ENCODE data around the gene RBM39.
"Not testable (repeated sequence)": the region's sequence is repeated elsewhere in the genome, so short reads cannot be mapped to it uniquely, and the experiment has no call there.

RBM39 gene

GRCh38 chr20:35756404-35756803 lies 14.3 kb upstream of the RBM39 start:
- Histone ChIP-seq H3K9me3 (ENCODE audit: control insufficient read depth, insufficient read depth, low read length) (no peaks in the 10 kb centered on the region), H3K4me3 (ENCODE audit: low read length) (no peak overlapping the region), H3K36me3 (ENCODE audit: control insufficient read depth, insufficient read depth, low read length) (no peaks in the 10 kb centered on the region), H3K27ac (ENCODE audit: low read length) (no peak overlapping the region), H3K27me3 (ENCODE audit: control insufficient read depth, insufficient read depth, low read length) (no peaks in the 10 kb centered on the region), H3K4me1 (ENCODE audit: control insufficient read depth, insufficient read depth, low read length) (no peaks in the 10 kb centered on the region)
- no peak for DNase-seq (ENCODE audit: low read depth, low spot score)
- no CpG with 5 or more reads among the region's 4 CpGs for WGBS (ENCODE audit: insufficient coverage, insufficient read length)

DNA sequence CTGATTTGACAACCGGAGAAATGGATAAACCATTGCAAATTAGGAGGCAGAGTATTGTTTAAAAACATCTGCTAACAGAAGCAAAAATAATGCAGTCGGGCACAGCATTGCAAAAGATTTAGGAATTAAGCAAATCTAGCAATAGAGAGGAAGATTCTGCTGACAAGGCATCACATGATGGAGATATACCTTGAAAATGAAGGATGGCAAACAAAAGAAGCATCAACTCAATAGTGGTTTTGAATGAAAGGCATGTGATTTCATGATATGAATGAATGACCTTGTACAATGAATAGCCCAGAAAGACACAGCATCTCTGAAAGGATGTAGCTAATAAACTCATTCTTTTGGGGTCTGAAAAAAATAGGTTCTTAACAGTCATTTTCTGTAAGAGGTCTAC lies 8.6 kb upstream of the RBM39 start:
- no peaks in the 10 kb centered on the region for H3K9me3 ChIP-seq (ENCODE audit: control insufficient read depth, insufficient read depth, low read length)
- WGBS (ENCODE audit: insufficient coverage, insufficient read length): no CpG with 5 or more reads among the region's 2 CpGs
- no peak overlapping the region for H3K4me3 ChIP-seq (ENCODE audit: low read length)
- no peaks in the 10 kb centered on the region for H3K4me1 ChIP-seq (ENCODE audit: control insufficient read depth, insufficient read depth, low read length)
- H3K27me3 ChIP-seq (ENCODE audit: control insufficient read depth, insufficient read depth, low read length): no peaks in the 10 kb centered on the region
- DNase-seq (ENCODE audit: low read depth, low spot score): no peak
- no peak overlapping the region for H3K27ac ChIP-seq (ENCODE audit: low read length)
- no peaks in the 10 kb centered on the region for H3K36me3 ChIP-seq (ENCODE audit: control insufficient read depth, insufficient read depth, low read length)

DNA sequence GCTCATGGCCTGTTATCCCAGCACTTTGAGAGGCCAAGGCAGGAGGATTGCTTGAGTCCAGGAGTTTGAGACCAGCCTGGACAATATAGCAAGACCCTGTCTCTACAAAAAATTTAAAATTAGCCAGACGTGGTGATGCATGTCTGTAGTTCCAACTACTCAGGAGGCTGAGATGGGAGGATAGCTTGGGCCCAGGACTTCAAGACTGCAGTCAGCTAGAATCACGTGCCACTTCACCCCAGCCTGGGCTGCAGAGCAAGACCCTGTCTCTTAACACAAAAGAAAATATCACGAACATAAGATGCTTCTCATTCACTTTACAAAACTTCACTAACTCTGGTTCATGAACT lies 2.4 kb upstream of the RBM39 start:
- not testable (repeated sequence) for H3K27ac ChIP-seq (ENCODE audit: low read length)

GRCh38 chr20:35743693-35744491 lies 1.8 kb upstream of the RBM39 start:
- Histone ChIP-seq H3K27ac (ENCODE audit: low read length) (no peak overlapping the region), H3K4me3 (ENCODE audit: low read length) (no peak overlapping the region)
- no CpG with 5 or more reads among the region's 15 CpGs for WGBS (ENCODE audit: insufficient coverage, insufficient read length)

More for the DNA sequence above, 2.4 kb upstream of the RBM39 start:
- H3K36me3 ChIP-seq (ENCODE audit: control insufficient read depth, insufficient read depth, low read length); H3K27me3 ChIP-seq (ENCODE audit: control insufficient read depth, insufficient read depth, low read length); H3K9me3 ChIP-seq (ENCODE audit: control insufficient read depth, insufficient read depth, low read length); DNase-seq (ENCODE audit: low read depth, low spot score); H3K4me1 ChIP-seq (ENCODE audit: control insufficient read depth, insufficient read depth, low read length); H3K4me3 ChIP-seq (ENCODE audit: low read length): not testable (repeated sequence)
- WGBS (ENCODE audit: insufficient coverage, insufficient read length): no CpG with 5 or more reads among the region's 3 CpGs

GRCh38 chr20:35742741-35743523 lies 872 bp upstream of the RBM39 start:
- Histone ChIP-seq H3K9me3 (ENCODE audit: control insufficient read depth, insufficient read depth, low read length) (no peaks in the 10 kb centered on the region), H3K4me3 (ENCODE audit: low read length) (peak overlapping the region; percentile 55; the same call in 1 of the 2 replicates), H3K4me1 (ENCODE audit: control insufficient read depth, insufficient read depth, low read length) (no peaks in the 10 kb centered on the region), H3K36me3 (ENCODE audit: control insufficient read depth, insufficient read depth, low read length) (peaks cover 9% of the 10 kb centered on the region; the same call in 1 of the 2 replicates), H3K27me3 (ENCODE audit: control insufficient read depth, insufficient read depth, low read length) (no peaks in the 10 kb centered on the region), H3K27ac (ENCODE audit: low read length) (no peak overlapping the region)
- no peak for DNase-seq (ENCODE audit: low read depth, low spot score)
- no CpG with 5 or more reads among the region's 8 CpGs for WGBS (ENCODE audit: insufficient coverage, insufficient read length)

More at GRCh38 chr20:35743693-35744491, 1.8 kb upstream of the RBM39 start:
- DNase-seq (ENCODE audit: low read depth, low spot score): no peak
- Histone ChIP-seq H3K27me3 (ENCODE audit: control insufficient read depth, insufficient read depth, low read length) (no peaks in the 10 kb centered on the region), H3K36me3 (ENCODE audit: control insufficient read depth, insufficient read depth, low read length) (peaks cover 6% of the 10 kb centered on the region; the same call in 1 of the 2 replicates), H3K9me3 (ENCODE audit: control insufficient read depth, insufficient read depth, low read length) (no peaks in the 10 kb centered on the region), H3K4me1 (ENCODE audit: control insufficient read depth, insufficient read depth, low read length) (no peaks in the 10 kb centered on the region)

- Histone ChIP-seq H3K27ac (ENCODE audit: low read length) (no peak overlapping the region), H3K4me1 (ENCODE audit: control insufficient read depth, insufficient read depth, low read length) (no peaks in the 10 kb centered on the region), H3K27me3 (ENCODE audit: control insufficient read depth, insufficient read depth, low read length) (no peaks in the 10 kb centered on the region), H3K36me3 (ENCODE audit: control insufficient read depth, insufficient read depth, low read length) (peaks cover 16% of the 10 kb centered on the region; the same call in 1 of the 2 replicates), H3K4me3 (ENCODE audit: low read length) (no peak overlapping the region), H3K9me3 (ENCODE audit: control insufficient read depth, insufficient read depth, low read length) (no peaks in the 10 kb centered on the region)
- DNase-seq (ENCODE audit: low read depth, low spot score): no peak
- 100% methylated on average over 1 of the region's 7 CpGs for WGBS (ENCODE audit: insufficient coverage, insufficient read length)
Measured at GRCh38 chr20:35739294-35740163, 2.5 kb downstream of the RBM39 start.

GRCh38 chr20:35738410-35739179 lies 3.5 kb downstream of the RBM39 start:
- DNase-seq (ENCODE audit: low read depth, low spot score): no peak
- no peaks in the 10 kb centered on the region for H3K4me1 ChIP-seq (ENCODE audit: control insufficient read depth, insufficient read depth, low read length)
- WGBS (ENCODE audit: insufficient coverage, insufficient read length): no CpG with 5 or more reads among the region's 4 CpGs
- H3K36me3 ChIP-seq (ENCODE audit: control insufficient read depth, insufficient read depth, low read length): peaks cover 21% of the 10 kb centered on the region; the same call in 1 of the 2 replicates
- no peak overlapping the region for H3K27ac ChIP-seq (ENCODE audit: low read length)
- no peak overlapping the region for H3K4me3 ChIP-seq (ENCODE audit: low read length)
- H3K27me3 ChIP-seq (ENCODE audit: control insufficient read depth, insufficient read depth, low read length): no peaks in the 10 kb centered on the region
- no peaks in the 10 kb centered on the region for H3K9me3 ChIP-seq (ENCODE audit: control insufficient read depth, insufficient read depth, low read length)

- Histone ChIP-seq H3K4me1 (ENCODE audit: control insufficient read depth, insufficient read depth, low read length) (no peaks in the 10 kb centered on the region), H3K36me3 (ENCODE audit: control insufficient read depth, insufficient read depth, low read length) (peaks cover 24% of the 10 kb centered on the region; the same call in 1 of the 2 replicates), H3K27ac (ENCODE audit: low read length) (no peak overlapping the region), H3K27me3 (ENCODE audit: control insufficient read depth, insufficient read depth, low read length) (no peaks in the 10 kb centered on the region), H3K9me3 (ENCODE audit: control insufficient read depth, insufficient read depth, low read length) (no peaks in the 10 kb centered on the region), H3K4me3 (ENCODE audit: low read length) (no peak overlapping the region)
- DNase-seq (ENCODE audit: low read depth, low spot score): no peak
- no CpG with 5 or more reads among the region's 15 CpGs for WGBS (ENCODE audit: insufficient coverage, insufficient read length)
Measured at GRCh38 chr20:35737865-35738333, 4.2 kb downstream of the RBM39 start.

- Histone ChIP-seq H3K36me3 (ENCODE audit: control insufficient read depth, insufficient read depth, low read length) (peaks cover 30% of the 10 kb centered on the region; the same call in 1 of the 2 replicates), H3K4me3 (ENCODE audit: low read length) (no peak overlapping the region), H3K27me3 (ENCODE audit: control insufficient read depth, insufficient read depth, low read length) (no peaks in the 10 kb centered on the region), H3K9me3 (ENCODE audit: control insufficient read depth, insufficient read depth, low read length) (no peaks in the 10 kb centered on the region), H3K27ac (ENCODE audit: low read length) (no peak overlapping the region), H3K4me1 (ENCODE audit: control insufficient read depth, insufficient read depth, low read length) (no peaks in the 10 kb centered on the region)
- WGBS (ENCODE audit: insufficient coverage, insufficient read length): no CpG with 5 or more reads among the region's 7 CpGs
- no peak for DNase-seq (ENCODE audit: low read depth, low spot score)
Measured at GRCh38 chr20:35735826-35736470, 6.1 kb downstream of the RBM39 start.

Measured in iPS DF 6.9 (cell line).